ENCODE data around the gene RAB36.

DNA sequence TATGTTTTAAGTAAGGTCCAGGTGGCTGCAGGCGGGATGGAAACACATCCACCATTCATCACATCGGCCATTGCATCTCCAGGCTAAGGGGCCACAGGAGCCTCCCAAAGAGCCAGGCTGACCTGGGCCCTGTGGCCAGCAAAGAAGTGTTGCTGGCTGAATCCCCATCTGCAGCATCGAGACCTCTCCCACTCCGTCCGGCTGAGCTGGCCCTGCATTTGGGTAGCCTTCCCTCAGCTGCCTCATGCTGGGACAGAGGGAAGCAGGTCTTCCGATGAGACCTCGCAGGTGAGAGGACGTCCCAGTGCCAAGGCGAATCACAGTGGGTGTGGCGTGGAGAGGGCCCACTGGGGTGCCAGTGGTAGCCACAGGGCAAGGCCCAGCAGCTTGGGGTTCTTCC, 28.0 kb upstream of the RAB36 start:
- TF ChIP-seq, protein P1, sequence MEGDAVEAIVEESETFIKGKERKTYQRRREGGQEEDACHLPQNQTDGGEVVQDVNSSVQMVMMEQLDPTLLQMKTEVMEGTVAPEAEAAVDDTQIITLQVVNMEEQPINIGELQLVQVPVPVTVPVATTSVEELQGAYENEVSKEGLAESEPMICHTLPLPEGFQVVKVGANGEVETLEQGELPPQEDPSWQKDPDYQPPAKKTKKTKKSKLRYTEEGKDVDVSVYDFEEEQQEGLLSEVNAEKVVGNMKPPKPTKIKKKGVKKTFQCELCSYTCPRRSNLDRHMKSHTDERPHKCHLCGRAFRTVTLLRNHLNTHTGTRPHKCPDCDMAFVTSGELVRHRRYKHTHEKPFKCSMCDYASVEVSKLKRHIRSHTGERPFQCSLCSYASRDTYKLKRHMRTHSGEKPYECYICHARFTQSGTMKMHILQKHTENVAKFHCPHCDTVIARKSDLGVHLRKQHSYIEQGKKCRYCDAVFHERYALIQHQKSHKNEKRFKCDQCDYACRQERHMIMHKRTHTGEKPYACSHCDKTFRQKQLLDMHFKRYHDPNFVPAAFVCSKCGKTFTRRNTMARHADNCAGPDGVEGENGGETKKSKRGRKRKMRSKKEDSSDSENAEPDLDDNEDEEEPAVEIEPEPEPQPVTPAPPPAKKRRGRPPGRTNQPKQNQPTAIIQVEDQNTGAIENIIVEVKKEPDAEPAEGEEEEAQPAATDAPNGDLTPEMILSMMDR (IDR thresholded peaks at IDR 0.05): no peak
- TF ChIP-seq POLR2A (IDR thresholded peaks at IDR 0.05): no peak
